Panc1 (cell line): ENCODE measurements around the gene ARFGEF2. TPM values are rescaled to one million over a fixed set of nuclear protein-coding genes. Genes with fewer than 3 reads are reported as not detected.

ENCODE experiments used
- ATAC-seq: fragments of 200-7000 bp; cut with Tn5 transposase; 2 replicates; pipeline ENCODE4 v1.9.1; 2020; ENCODE audit warnings: mild to moderate bottlenecking, moderate library complexity
- BruUV-seq: library from RNA; stranded (reverse); fragments of 400-500 nt; replicated peaks from 2 replicates; lab custom pipeline; 2021; lab: Mats Ljungman, UMichigan
- CTCF ChIA-PET: fragments of 300-600 bp; sonication (Branson Sonifier 250); formaldehyde crosslinking; loops from one replicate; lab custom pipeline; 2022; ENCODE audit warnings: antibody characterized with exemption; lab: Charles Lee
- POLR2A ChIA-PET: fragments of 300-600 bp; sonication (Branson Sonifier 250); formaldehyde crosslinking; loops from one replicate; lab custom pipeline; 2022; ENCODE audit warnings: antibody characterized with exemption; lab: Charles Lee
- DNase-seq: peaks from one replicate; pipeline ENCODE4 v3.0.0-alpha.2; 2010; ENCODE audit warnings: low read depth, low spot score
- H3K27ac ChIP-seq: 2 replicates; pipeline ENCODE4 v1.5.1; 2011; ENCODE audit warnings: mild to moderate bottlenecking, low read length, inconsistent platforms
- H3K27me3 ChIP-seq: fragments of 200-500 bp; sonication (Bioruptor generic); 2 replicates; pipeline ENCODE4 v1.6.0; 2014; ENCODE audit warnings: low read length, inconsistent platforms; ENCODE audit not compliant: control insufficient read depth, insufficient read depth
- H3K36me3 ChIP-seq: fragments of 200-500 bp; sonication (Bioruptor generic); 2 replicates; pipeline ENCODE4 v1.5.1; 2014; ENCODE audit warnings: inconsistent platforms, mild to moderate bottlenecking, low read length, moderate library complexity; ENCODE audit not compliant: control insufficient read depth, insufficient read depth
- H3K4me1 ChIP-seq: 2 replicates; pipeline ENCODE4 v1.5.1; 2011; ENCODE audit warnings: inconsistent platforms, mild to moderate bottlenecking, low read length, moderate library complexity; ENCODE audit not compliant: control insufficient read depth, insufficient read depth
- H3K4me3 ChIP-seq, 2 experiments: 2 replicates each; pipeline ENCODE4 v1.5.1; 2011 to 2012; ENCODE audit warnings: low read depth in 2 of 2, low read length in 2 of 2, mild to moderate bottlenecking in 2 of 2, inconsistent platforms in 1 of 2, moderate library complexity in 1 of 2
- H3K9me3 ChIP-seq: fragments of 200-500 bp; sonication (Bioruptor generic); 2 replicates; pipeline ENCODE4 v1.5.1; 2014; ENCODE audit warnings: low read depth, mild to moderate bottlenecking, inconsistent platforms, low read length, moderate library complexity; ENCODE audit not compliant: control insufficient read depth, insufficient read depth
- CTCF ChIP-seq: fragments of 450-650 bp; IDR thresholded peaks from 2 replicates; pipeline ENCODE4 v1.5.1; 2017; ENCODE audit warnings: mild to moderate bottlenecking
- POLR2AphosphoS5 ChIP-seq: IDR thresholded peaks from 2 replicates; pipeline ENCODE4 v1.6.1; 2012; ENCODE audit warnings: mild to moderate bottlenecking, low read depth, low read length, moderate library complexity
- SIN3A ChIP-seq: IDR thresholded peaks from 2 replicates; pipeline ENCODE4 v1.6.1; 2012; ENCODE audit warnings: low read depth, mild to moderate bottlenecking, low read length, moderate library complexity, borderline replicate concordance; ENCODE audit not compliant: insufficient read depth
- TCF7L2 ChIP-seq: IDR thresholded peaks from 2 replicates; pipeline ENCODE4 v1.6.1; 2011; ENCODE audit warnings: mild to moderate bottlenecking, low read depth, low read length, inconsistent platforms
- in situ Hi-C: cut with HindIII; loops from 2 replicates; pipeline ENCODE4 v1.10.0; 2016; ENCODE audit warnings: low sequenced_read_pairs, low pct_unique_long_range_greater_than_20kb
- intact Hi-C: fragments of 100-400 bp; cut with micrococcal nuclease; formaldehyde crosslinking; loops from one replicate; pipeline ENCODE4 v1.10.0; 2022; ENCODE audit not compliant: unreplicated experiment
- total RNA-seq: library from RNA; stranded (reverse); gene quantifications from one replicate; pipeline ENCODE4 v1.2.1, GENCODE V29; 2021; ENCODE audit not compliant: unreplicated experiment
- TF ChIP-seq, protein P1 (sequence below), 2 experiments: IDR thresholded peaks; 2 replicates each; pipeline ENCODE4 v1.6.1; 2011 to 2012; ENCODE audit warnings: low read depth in 2 of 2, control low read depth in 1 of 2, low read length in 1 of 2, mild to moderate bottlenecking in 1 of 2, moderate library complexity in 1 of 2; ENCODE audit not compliant: insufficient read depth in 1 of 2

The ARFGEF2 gene
- total RNA-seq, 1 experiment from 2014 or later, result 36.6 TPM

DNA sequence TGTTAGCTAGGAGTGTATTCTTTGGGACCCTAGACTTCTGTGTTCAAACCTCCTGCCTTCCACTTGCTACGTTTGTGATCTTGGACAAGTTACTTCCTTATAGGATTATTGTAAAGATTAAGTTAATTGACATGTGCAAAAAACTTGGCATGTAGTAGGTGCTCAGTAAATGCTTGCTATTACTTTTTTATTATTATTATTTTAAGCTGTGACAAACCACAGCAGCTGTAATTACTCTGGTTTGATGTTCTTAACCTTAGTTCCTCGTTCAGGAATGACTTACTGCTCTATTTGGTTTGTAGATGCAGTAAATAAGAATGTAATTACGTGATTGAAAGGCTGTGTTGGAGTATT lies 3.2 kb downstream of the ARFGEF2 start:
- no peak overlapping the region for H3K27ac ChIP-seq
- no peak overlapping the region for H3K4me3 ChIP-seq
- ATAC-seq (no peak), DNase-seq (no peak)
- peaks cover 27% of the 10 kb centered on the region for H3K4me1 ChIP-seq
- peaks cover 3% of the 10 kb centered on the region; the same call in 1 of the 2 replicates for H3K36me3 ChIP-seq
- no peaks in the 10 kb centered on the region for H3K27me3 ChIP-seq
- ChIA-PET CTCF (no interaction called here), POLR2A (interaction anchor here (0.7 kb wide), 1 partner anchor 1178 kb away, joined by 4 read pairs; no protein-coding TSS in a partner anchor)
- H3K9me3 ChIP-seq, result no peaks in the 10 kb centered on the region
- no peak for TF ChIP-seq TCF7L2
- no peak for TF ChIP-seq SIN3A
- TF ChIP-seq, protein P1, sequence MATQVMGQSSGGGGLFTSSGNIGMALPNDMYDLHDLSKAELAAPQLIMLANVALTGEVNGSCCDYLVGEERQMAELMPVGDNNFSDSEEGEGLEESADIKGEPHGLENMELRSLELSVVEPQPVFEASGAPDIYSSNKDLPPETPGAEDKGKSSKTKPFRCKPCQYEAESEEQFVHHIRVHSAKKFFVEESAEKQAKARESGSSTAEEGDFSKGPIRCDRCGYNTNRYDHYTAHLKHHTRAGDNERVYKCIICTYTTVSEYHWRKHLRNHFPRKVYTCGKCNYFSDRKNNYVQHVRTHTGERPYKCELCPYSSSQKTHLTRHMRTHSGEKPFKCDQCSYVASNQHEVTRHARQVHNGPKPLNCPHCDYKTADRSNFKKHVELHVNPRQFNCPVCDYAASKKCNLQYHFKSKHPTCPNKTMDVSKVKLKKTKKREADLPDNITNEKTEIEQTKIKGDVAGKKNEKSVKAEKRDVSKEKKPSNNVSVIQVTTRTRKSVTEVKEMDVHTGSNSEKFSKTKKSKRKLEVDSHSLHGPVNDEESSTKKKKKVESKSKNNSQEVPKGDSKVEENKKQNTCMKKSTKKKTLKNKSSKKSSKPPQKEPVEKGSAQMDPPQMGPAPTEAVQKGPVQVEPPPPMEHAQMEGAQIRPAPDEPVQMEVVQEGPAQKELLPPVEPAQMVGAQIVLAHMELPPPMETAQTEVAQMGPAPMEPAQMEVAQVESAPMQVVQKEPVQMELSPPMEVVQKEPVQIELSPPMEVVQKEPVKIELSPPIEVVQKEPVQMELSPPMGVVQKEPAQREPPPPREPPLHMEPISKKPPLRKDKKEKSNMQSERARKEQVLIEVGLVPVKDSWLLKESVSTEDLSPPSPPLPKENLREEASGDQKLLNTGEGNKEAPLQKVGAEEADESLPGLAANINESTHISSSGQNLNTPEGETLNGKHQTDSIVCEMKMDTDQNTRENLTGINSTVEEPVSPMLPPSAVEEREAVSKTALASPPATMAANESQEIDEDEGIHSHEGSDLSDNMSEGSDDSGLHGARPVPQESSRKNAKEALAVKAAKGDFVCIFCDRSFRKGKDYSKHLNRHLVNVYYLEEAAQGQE (IDR thresholded peaks at IDR 0.05; ENCODE audit: insufficient read depth in 1 of 2, low read depth in 2 of 2, low read length in 1 of 2), result no peak
- in situ Hi-C loops, result no loop called here
- intact Hi-C loops, result no loop called here
- no TSS peak for BruUV-seq

DNA sequence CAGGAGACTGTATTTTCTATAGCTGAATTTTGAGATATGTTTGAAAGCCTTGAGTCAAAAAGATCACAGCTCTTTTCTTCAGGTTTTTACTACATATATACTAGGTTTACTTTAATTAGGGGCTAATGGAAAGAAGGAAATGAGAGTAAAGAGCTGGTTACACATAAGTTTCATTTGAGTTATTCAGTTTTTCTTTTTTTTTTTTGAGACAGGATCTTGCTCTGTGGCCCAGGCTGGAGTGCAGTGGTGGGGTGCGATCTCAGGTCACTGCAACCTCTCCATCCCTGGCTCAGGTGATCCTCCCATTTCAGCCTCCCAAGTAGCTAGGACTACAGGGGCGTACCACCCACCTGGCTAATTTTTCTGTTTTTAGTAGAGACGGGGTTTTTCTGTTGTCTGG lies 4.8 kb downstream of the ARFGEF2 start:
- DNase-seq (no peak), ATAC-seq (no peak)
- H3K9me3 ChIP-seq, result no peaks in the 10 kb centered on the region
- no peak overlapping the region for H3K4me3 ChIP-seq
- no peaks in the 10 kb centered on the region for H3K27me3 ChIP-seq
- H3K4me1 ChIP-seq, result peaks cover 17% of the 10 kb centered on the region
- POLR2A ChIA-PET, result interaction anchor here (0.6 kb wide), 1 partner anchor 1331 kb away, joined by 4 read pairs; no protein-coding TSS in a partner anchor
- BruUV-seq, result no TSS peak
- CTCF ChIA-PET, result interaction anchor here (0.7 kb wide), 1 partner anchor 137 kb away, joined by 3 read pairs; no protein-coding TSS in a partner anchor
- H3K36me3 ChIP-seq, result peaks cover 3% of the 10 kb centered on the region; the same call in 1 of the 2 replicates
- TF ChIP-seq POLR2AphosphoS5, result no peak
- no peak for TF ChIP-seq SIN3A
- no peak for TF ChIP-seq TCF7L2
- no peak for TF ChIP-seq CTCF
- TF ChIP-seq, protein P1 (IDR thresholded peaks at IDR 0.05; ENCODE audit: insufficient read depth in 1 of 2, low read depth in 2 of 2, low read length in 1 of 2), result no peak
- intact Hi-C loops (no loop called here), in situ Hi-C loops (no loop called here)
- H3K27ac ChIP-seq, result no peak overlapping the region
